Measurements from ENCODE around the gene KCNK7. TPM values are rescaled to one million over a fixed set of nuclear protein-coding genes. Genes with fewer than 3 reads are reported as not detected.

Gene KCNK7
- total RNA-seq, 1 donor from 2014 or later: 2.2 TPM

Other genes starting within 250 kb of the KCNK7 start
- gene TIGD3, start 241.0 kb downstream of the KCNK7 start, total RNA-seq: 0.34 and 0.51 TPM in 2 replicates
- 26.0 and 26.8 TPM in 2 replicates for gene SLC25A45, start 213.2 kb downstream of the KCNK7 start, total RNA-seq
- 57.5 and 61.6 TPM in 2 replicates for gene FRMD8, start 209.2 kb downstream of the KCNK7 start, total RNA-seq
- 1,002 TPM in 2 replicates for gene NEAT1, start 173.0 kb downstream of the KCNK7 start, total RNA-seq
- 8,633 and 8,695 TPM in 2 replicates for gene MALAT1, start 96.8 kb downstream of the KCNK7 start, total RNA-seq
- 82.4 and 84.4 TPM in 2 replicates for gene SCYL1, start 70.7 kb downstream of the KCNK7 start, total RNA-seq
- 99.6 and 106 TPM in 2 replicates for gene LTBP3, start 37.4 kb downstream of the KCNK7 start, total RNA-seq
- gene ZNRD2, start 25.3 kb downstream of the KCNK7 start, total RNA-seq: 43.6 and 48.5 TPM in 2 replicates
- gene FAM89B, start 23.3 kb downstream of the KCNK7 start, total RNA-seq: 58.1 and 58.2 TPM in 2 replicates
- gene EHBP1L1, start 19.7 kb downstream of the KCNK7 start, total RNA-seq: 122 and 128 TPM in 2 replicates
- 94.4 and 96.1 TPM in 2 replicates for gene MAP3K11, start 18.4 kb upstream of the KCNK7 start, total RNA-seq
- 61.8 and 66.4 TPM in 2 replicates for gene PCNX3, start 20.0 kb upstream of the KCNK7 start, total RNA-seq
- 177 and 181 TPM in 2 replicates for gene SIPA1, start 42.3 kb upstream of the KCNK7 start, total RNA-seq
- 106 and 112 TPM in 2 replicates for gene RELA, start 67.1 kb upstream of the KCNK7 start, total RNA-seq
- 69.8 and 83.5 TPM in 2 replicates for gene KAT5, start 116.5 kb upstream of the KCNK7 start, total RNA-seq
- 82.4 and 82.8 TPM in 2 replicates for gene RNASEH2C, start 125.0 kb upstream of the KCNK7 start, total RNA-seq
- gene AP5B1, start 185.2 kb upstream of the KCNK7 start, total RNA-seq: 18.0 and 18.1 TPM in 2 replicates
- gene OVOL1, start 191.3 kb upstream of the KCNK7 start, total RNA-seq: not detected in 2 replicates
- 2.3 and 2.9 TPM in 2 replicates for gene SNX32, start 238.2 kb upstream of the KCNK7 start, total RNA-seq

Data from T-helper 1 cell treated with Interleukin-12 subunit alpha and Interleukin-12 subunit beta and Interleukin-4 antibody, amounts not matched to agents 30 ng/mL and 1 ng/mL, for 36 hours (primary cell).